GM12872 (cell line): ENCODE measurements around the gene OR2AG2.
A peak's percentile ranks its signal among the peaks of the same experiment; 100 is the strongest.

Experiments
- CTCF ChIP-seq: IDR thresholded peaks from 3 replicates; pipeline ENCODE4 v1.5.1; 2011; ENCODE audit warnings: low read depth, mild to moderate bottlenecking, low read length, moderate library complexity; ENCODE audit not compliant: insufficient read depth

The OR2AG2 gene

GRCh38 chr11:6737872-6738466 lies 33.8 kb downstream of the OR2AG2 start:
- peak; percentile 70 for TF ChIP-seq CTCF

- TF ChIP-seq CTCF, result no peak
Measured at GRCh38 chr11:6736495-6737121, 35.2 kb downstream of the OR2AG2 start.

GRCh38 chr11:6735306-6735705 lies 36.5 kb downstream of the OR2AG2 start:
- TF ChIP-seq CTCF, result no peak

- no peak for TF ChIP-seq CTCF
Measured at GRCh38 chr11:6734616-6735015, 37.2 kb downstream of the OR2AG2 start.

- TF ChIP-seq CTCF, result no peak
Measured at GRCh38 chr11:6733326-6734275, 38.2 kb downstream of the OR2AG2 start.

- no peak for TF ChIP-seq CTCF
Measured at GRCh38 chr11:6727971-6728760, 43.6 kb downstream of the OR2AG2 start.
